Jurkat, Clone E6-1 (cell line): Measurements from ENCODE around the gene BYSL.

ENCODE experiments used
- DNase-seq: peaks from one replicate; pipeline ENCODE4 v3.0.0-alpha.2; 2011; ENCODE audit warnings: low read depth, low spot score
- H3K4me3 ChIP-seq: 2 replicates; pipeline ENCODE4 v1.5.1; 2011; ENCODE audit warnings: mild to moderate bottlenecking, low read length, control low read depth, moderate library complexity

Gene BYSL

GRCh38 chr6:41901882-41902519 lies 19.3 kb upstream of the BYSL start:
- no peak overlapping the region for H3K4me3 ChIP-seq
- peak; percentile 69 for DNase-seq

GRCh38 chr6:41909727-41910126 lies 11.6 kb upstream of the BYSL start:
- DNase-seq = no peak
- no peak overlapping the region for H3K4me3 ChIP-seq

- no peak for DNase-seq
- no peak overlapping the region for H3K4me3 ChIP-seq
Measured at GRCh38 chr6:41914343-41914742, 7.0 kb upstream of the BYSL start.

GRCh38 chr6:41914869-41915530 lies 6.3 kb upstream of the BYSL start:
- no peak for DNase-seq

GRCh38 chr6:41917528-41917927 lies 3.8 kb upstream of the BYSL start:
- no peak overlapping the region for H3K4me3 ChIP-seq
- no peak for DNase-seq

More at GRCh38 chr6:41914869-41915530, 6.3 kb upstream of the BYSL start:
- H3K4me3 ChIP-seq = no peak overlapping the region

- no peak for DNase-seq
- peak overlapping the region; percentile 68 for H3K4me3 ChIP-seq
Measured at GRCh38 chr6:41921712-41921998, 356 bp downstream of the BYSL start.

GRCh38 chr6:41922154-41922553 lies 855 bp downstream of the BYSL start:
- no peak for DNase-seq
- peak overlapping the region; percentile 68 for H3K4me3 ChIP-seq

- no peak for DNase-seq
- H3K4me3 ChIP-seq = no peak overlapping the region
Measured at GRCh38 chr6:41927253-41927652, 6.0 kb downstream of the BYSL start.

GRCh38 chr6:41929924-41930323 lies 8.6 kb downstream of the BYSL start:
- no peak overlapping the region for H3K4me3 ChIP-seq
- no peak for DNase-seq

GRCh38 chr6:41931792-41932191 lies 10.5 kb downstream of the BYSL start:
- DNase-seq = no peak
- H3K4me3 ChIP-seq = no peak overlapping the region

GRCh38 chr6:41932378-41932777 lies 11.1 kb downstream of the BYSL start:
- DNase-seq = no peak
- H3K4me3 ChIP-seq = no peak overlapping the region

- DNase-seq = no peak
- no peak overlapping the region for H3K4me3 ChIP-seq
Measured at GRCh38 chr6:41934278-41935192, 13.2 kb downstream of the BYSL start.

- DNase-seq = no peak
Measured at GRCh38 chr6:41935193-41935574, 13.9 kb downstream of the BYSL start.

GRCh38 chr6:41935685-41936072 lies 14.4 kb downstream of the BYSL start:
- peak overlapping the region; percentile 19 for H3K4me3 ChIP-seq
- DNase-seq = no peak

More at GRCh38 chr6:41935193-41935574, 13.9 kb downstream of the BYSL start:
- no peak overlapping the region for H3K4me3 ChIP-seq

- peak overlapping the region; percentile 32 for H3K4me3 ChIP-seq
Measured at GRCh38 chr6:41936073-41936837, 15.0 kb downstream of the BYSL start.

GRCh38 chr6:41937472-41937860 lies 16.2 kb downstream of the BYSL start:
- no peak for DNase-seq
- H3K4me3 ChIP-seq = peak overlapping the region; percentile 97; the same call in 1 of the 2 replicates

More at GRCh38 chr6:41936073-41936837, 15.0 kb downstream of the BYSL start:
- peak; percentile 99 for DNase-seq

GRCh38 chr6:41937861-41938574 lies 16.7 kb downstream of the BYSL start:
- H3K4me3 ChIP-seq = peak overlapping the region; percentile 97
- peak; percentile 92 for DNase-seq

GRCh38 chr6:41938590-41939175 lies 17.4 kb downstream of the BYSL start:
- no peak for DNase-seq
- H3K4me3 ChIP-seq = peak overlapping the region; percentile 97
